ENCODE measurements around the gene TRAFD1.

The TRAFD1 gene

GRCh38 chr12:112179916-112180315 is 54.6 kb downstream of the TRAFD1 start:
- peak; percentile 24 for DNase-seq

DNA sequence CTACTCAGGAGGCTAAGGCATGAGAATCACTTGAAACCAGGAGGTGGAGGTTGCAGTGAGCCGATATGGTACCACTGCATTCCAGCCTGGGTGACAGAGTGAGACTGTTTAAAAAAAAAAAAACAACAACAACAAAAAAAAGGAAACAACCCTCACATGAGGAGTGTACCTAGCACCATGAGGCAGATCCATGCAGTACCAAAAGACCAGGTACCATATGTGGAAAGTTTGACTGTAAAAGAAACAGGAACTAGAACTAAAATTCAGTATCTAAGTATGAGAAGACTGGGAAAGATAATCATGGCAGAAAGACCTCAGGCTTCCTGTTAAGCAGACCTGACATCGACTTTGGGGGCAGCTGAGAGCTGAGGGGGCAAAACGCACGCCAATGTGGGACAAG is 55.1 kb downstream of the TRAFD1 start:
- DNase-seq: no peak

DNA sequence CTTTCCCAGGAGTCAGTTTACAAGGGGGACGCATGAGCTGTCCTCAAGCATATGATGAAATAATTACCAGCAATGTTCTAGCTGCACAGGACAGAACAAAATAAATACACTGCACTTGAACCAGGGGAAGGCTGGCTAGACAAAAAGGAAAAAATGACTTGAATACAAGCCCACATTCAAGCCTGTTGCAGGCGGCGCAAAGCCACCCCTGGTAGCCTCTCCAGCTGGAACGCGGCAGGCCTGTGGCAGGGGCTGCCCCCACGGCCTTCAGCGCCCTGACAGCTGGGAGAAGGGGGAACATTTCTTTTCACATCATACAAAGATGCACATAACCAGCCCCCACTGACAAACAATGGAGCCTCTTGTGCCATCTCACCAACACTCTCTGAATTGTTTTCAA is 57.1 kb downstream of the TRAFD1 start:
- no peak for DNase-seq

- no peak for DNase-seq
Measured at GRCh38 chr12:112183141-112184021, 58.0 kb downstream of the TRAFD1 start.

DNA sequence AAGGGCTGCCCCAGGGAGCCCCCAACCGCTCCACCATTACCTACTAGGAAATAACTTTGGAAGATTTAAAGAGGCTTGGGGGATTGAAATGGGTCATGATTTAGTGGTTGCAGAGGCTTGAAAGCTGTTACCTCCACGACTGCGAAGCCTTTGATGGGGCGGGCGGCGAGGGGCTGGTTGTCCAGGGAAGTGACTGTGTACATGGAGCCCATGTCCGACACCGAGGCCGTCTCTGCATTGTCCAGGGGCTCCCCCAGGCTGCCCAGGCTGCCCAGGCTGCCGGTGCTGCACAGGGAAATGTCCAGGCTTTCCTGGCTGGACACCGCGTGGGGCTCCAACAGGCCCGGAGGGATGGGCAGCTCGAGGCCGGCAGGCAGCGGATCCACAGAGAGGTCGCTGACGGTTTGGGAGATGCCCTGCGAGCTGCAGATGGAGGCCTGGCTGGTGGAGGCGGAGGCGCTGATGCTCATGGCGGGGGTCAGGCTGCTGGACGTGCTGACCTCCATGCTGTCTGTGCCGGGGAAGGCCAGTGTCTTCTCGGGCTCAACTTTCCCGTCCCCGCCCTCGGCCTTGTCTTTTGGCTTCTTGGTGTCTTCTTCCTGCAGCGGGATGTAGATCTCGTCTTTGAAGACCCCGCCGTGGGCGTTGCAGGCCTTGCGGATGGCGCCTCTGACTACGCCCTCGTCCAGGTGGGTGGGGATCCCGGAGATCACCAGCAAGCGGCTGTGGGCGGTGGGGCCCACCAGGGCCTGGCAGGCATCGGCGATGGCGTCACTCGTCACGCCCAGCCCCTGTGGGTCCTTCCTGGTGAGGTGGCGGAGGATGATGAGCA is 58.9 kb downstream of the TRAFD1 start:
- DNase-seq: no peak

- DNase-seq: no peak
Measured at GRCh38 chr12:112185093-112185923, 59.9 kb downstream of the TRAFD1 start.

GRCh38 chr12:112188130-112188830 is 62.9 kb downstream of the TRAFD1 start:
- no peak for DNase-seq

- peak; percentile 81 for DNase-seq
Measured at GRCh38 chr12:112190231-112191025, 65.1 kb downstream of the TRAFD1 start.

- DNase-seq: no peak
Measured at GRCh38 chr12:112191201-112191600, 65.8 kb downstream of the TRAFD1 start.

DNA sequence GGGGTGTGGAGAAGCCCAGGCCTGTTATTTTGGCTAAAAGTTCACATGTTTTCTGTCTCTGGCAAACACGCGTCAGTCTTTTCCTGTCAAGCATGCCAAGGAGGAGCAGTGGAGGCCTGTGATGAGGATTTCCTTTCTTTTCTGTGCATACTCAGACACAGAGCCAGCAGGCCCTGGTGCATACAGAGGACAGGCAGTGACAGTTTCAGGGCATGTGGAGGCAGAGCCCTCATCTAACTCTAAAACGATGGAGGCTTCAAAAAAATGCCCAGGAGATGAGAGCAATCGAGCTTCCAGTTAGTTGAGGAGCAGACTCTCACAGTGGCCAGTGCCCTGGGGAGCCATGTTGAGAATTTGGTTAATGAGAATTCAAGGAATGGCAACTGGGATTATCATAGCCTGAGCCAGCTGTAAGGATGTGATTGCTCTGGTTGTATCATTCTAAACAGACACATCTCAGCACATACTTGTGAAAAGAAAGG is 66.5 kb downstream of the TRAFD1 start:
- no peak for DNase-seq

GRCh38 chr12:112192475-112192874 is 67.1 kb downstream of the TRAFD1 start:
- DNase-seq: no peak

GRCh38 chr12:112194601-112195247 is 69.4 kb downstream of the TRAFD1 start:
- no peak for DNase-seq

DNA sequence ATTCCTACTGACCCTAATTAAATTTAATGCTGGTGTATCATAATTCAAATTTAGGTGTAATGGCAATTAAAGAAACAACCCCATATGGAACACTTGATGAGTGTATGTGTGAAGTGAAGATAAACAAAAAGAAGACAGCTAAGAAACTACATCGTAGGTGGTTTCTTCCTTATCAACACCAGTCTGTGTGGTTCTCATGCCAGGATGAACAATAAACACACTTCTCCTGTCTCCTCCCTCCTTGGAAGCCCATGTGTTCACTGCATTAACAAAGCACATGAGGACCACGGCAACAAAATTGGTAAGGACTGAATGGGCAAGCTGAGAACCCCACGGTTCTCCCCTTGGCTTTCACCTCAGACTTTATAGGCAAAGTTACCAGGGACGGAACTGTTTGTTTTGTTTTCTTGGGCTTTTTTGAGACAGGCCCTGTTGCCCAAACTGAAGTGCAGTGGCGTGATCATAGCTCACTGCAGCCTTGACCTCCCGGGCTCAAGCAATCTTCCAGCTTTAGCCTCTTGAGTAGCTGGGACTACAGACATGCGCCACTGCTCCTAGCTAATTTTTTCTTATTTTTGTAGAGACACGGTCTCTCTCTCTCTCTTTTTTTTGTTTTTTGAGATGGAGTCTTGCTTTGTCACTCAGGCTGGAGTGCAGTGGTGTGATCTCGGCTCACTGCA is 71.0 kb downstream of the TRAFD1 start:
- no peak for DNase-seq

DNA sequence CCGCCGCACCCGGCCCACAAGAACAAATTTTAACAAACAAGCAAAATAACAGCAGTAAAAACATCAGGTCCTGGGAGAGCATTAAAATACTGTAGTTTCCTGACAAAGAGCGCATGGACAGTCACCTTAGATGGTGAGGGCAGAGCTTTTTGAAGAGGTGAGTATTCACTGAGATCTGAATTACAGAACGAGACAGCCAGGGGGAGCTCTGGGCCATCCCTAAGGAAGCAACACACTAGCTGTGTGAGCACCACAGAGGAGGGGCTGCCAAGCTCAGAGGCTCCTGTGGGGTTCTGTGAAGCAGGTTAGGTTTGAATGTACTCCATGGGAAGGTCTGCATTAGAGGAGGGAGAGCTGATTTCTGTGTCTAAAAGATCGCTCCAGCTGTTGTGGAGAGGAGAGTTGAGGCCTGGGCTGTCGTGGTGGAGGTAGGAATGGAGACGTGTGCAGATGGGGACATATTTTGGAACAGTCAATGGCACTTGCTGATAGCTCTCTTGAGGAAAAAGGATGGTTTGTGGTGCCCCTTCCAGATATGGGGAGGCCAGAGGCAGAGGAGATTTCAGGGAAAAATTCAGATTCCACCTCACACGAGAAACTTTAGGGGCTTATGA is 72.9 kb downstream of the TRAFD1 start:
- DNase-seq: peak; percentile 76

DNA sequence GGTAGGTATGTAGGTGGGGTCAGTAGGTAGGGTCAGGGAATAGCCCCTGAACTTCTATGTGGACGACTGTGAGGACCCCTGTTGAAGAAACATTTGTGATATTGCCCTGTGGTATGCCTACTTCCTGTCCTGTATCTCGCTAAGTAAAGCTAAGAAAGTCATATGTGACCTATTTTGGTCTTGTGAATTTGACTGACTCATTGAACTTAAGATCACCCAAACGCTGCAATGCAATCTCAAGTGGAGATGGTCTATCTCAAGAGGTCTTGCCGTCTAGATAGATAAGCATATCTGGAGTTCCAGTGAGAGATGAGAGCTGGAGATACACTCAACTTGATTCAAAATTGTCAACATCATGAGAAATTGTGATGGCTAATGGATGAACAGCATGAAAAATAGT is 73.8 kb downstream of the TRAFD1 start:
- no peak for DNase-seq

Data from NCI-H510A treated with DMSO at 0.1 percent for 48 hours (cell line).